Testis (tissue), 3 donors: Measurements from ENCODE around the gene NDUFV2. TPM values are rescaled to one million over a fixed set of nuclear protein-coding genes. Genes with fewer than 3 reads are reported as not detected.

ENCODE experiments used
- DNase-seq: peaks from one replicate; pipeline ENCODE4 v3.0.0-alpha.2; 2019
- H3K27ac ChIP-seq, 2 donors: fragments of 200-600 bp; sonication (generic); one replicate each; pipeline ENCODE4 v1.5.1; 2019
- H3K27me3 ChIP-seq: fragments of 200-600 bp; sonication (generic); one replicate; pipeline ENCODE4 v1.5.1; 2019
- H3K36me3 ChIP-seq: fragments of 200-600 bp; sonication (generic); one replicate; pipeline ENCODE4 v1.5.1; 2017; ENCODE audit warnings: low read depth; ENCODE audit errors: missing control alignments
- H3K4me1 ChIP-seq: fragments of 200-600 bp; sonication (generic); one replicate; pipeline ENCODE4 v1.5.1; 2019
- H3K4me3 ChIP-seq, 2 donors: fragments of 200-600 bp; sonication (generic); one replicate each; pipeline ENCODE4 v1.5.1; 2017 to 2019
- H3K9me3 ChIP-seq: fragments of 200-600 bp; sonication (generic); one replicate; pipeline ENCODE4 v1.5.1; 2017
- POLR2A ChIP-seq: fragments of 450-650 bp; IDR thresholded peaks from one replicate; pipeline ENCODE4 v1.6.1; 2017; ENCODE audit warnings: antibody characterized with exemption, mild to moderate bottlenecking, moderate library complexity
- WGBS, 2 donors: methylation state at CpG; one replicate each; pipeline ENCODE4 v1.1.5; 2018; 5-methylcytosine and 5-hydroxymethylcytosine counted together
- intact Hi-C: fragments of 100-400 bp; cut with DNase I; formaldehyde crosslinking; loops from one replicate; pipeline ENCODE4 v1.15.1; 2023; ENCODE audit warnings: low total_unique reads
- polyA plus RNA-seq: library from polyadenylated mRNA; stranded (reverse); fragments of 350-450 nt; fragmentation: Illumina TruSeq; extraction: RNeasy Lipid Tissue Mini Kit (QIAGEN cat#74804); gene quantifications from one replicate; pipeline ENCODE4 v1.2.3, GENCODE V29; 2014; ENCODE audit warnings: low read depth, low replicate concordance; ENCODE audit not compliant: insufficient read depth
- total RNA-seq, 2 donors: library from RNA; depleted of rRNA; stranded (reverse); fragments of >200 nt; gene quantifications; one replicate each; pipeline ENCODE4 v1.2.3, GENCODE V29; 2016
- TF ChIP-seq, protein P1 (sequence below), 3 experiments: fragments of 450-650 bp in 2 of 3; fragments of 200-600 bp in 1 of 3; sonication (generic) in 1 of 3; IDR thresholded peaks; one replicate each; pipeline ENCODE4 v1.5.1; 2016 to 2019; ENCODE audit warnings: antibody characterized with exemption in 3 of 3, mild to moderate bottlenecking in 2 of 3, moderate library complexity in 1 of 3

Gene NDUFV2
- total and polyA plus RNA-seq, 3 donors from 2014 or later = 115 to 171 (median 120) TPM

DNA sequence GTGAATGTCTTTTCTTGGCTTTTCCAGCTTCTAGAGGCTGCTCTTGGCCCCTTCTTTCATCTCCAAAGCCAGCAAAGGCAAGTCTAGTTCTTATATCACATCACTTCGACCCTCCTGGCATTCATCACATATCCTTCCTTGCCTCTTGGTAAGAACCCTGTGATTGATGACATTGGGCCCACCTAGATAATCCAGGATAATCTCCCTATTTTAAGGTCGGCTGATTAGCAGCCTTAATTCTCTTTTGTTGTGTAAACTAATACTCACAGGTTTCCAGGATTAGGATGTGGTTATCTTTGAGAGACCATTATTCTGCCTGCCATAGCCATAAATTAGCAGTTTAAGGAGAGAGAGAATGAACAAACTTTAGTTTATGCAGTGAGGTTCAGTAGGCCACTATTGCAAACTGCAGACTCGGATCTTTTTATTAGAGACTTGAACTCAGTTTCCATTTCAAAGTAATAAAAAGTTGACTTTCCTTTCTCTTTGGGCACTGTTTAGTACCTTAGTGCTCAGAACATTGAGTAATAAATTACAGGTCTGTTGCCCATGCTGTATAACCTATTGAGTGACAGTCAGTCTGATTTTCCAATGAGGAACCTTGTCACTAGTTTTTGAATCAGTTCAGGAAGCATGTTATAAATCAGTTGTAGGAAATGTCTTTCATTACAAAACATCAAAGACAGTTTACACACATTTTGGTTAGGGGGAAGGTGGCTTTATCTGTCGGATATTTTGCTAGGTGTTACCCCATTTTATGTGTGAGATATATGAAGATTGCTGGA is 4.5 kb downstream of the NDUFV2 start:
- 43 to 50% methylated on average over 4 of the region's 4 CpGs for WGBS, 2 donors
- Histone ChIP-seq H3K4me3 (no peak overlapping the region), H3K9me3 (no peaks in the 10 kb centered on the region), H3K27me3 (no peaks in the 10 kb centered on the region), H3K27ac (no peak overlapping the region), H3K4me1 (peaks cover 44% of the 10 kb centered on the region), H3K36me3 (no peaks in the 10 kb centered on the region)
- DNase-seq = no peak
- TF ChIP-seq, protein P1, sequence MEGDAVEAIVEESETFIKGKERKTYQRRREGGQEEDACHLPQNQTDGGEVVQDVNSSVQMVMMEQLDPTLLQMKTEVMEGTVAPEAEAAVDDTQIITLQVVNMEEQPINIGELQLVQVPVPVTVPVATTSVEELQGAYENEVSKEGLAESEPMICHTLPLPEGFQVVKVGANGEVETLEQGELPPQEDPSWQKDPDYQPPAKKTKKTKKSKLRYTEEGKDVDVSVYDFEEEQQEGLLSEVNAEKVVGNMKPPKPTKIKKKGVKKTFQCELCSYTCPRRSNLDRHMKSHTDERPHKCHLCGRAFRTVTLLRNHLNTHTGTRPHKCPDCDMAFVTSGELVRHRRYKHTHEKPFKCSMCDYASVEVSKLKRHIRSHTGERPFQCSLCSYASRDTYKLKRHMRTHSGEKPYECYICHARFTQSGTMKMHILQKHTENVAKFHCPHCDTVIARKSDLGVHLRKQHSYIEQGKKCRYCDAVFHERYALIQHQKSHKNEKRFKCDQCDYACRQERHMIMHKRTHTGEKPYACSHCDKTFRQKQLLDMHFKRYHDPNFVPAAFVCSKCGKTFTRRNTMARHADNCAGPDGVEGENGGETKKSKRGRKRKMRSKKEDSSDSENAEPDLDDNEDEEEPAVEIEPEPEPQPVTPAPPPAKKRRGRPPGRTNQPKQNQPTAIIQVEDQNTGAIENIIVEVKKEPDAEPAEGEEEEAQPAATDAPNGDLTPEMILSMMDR (IDR thresholded peaks at IDR 0.05) = no peak
- TF ChIP-seq POLR2A = no peak
- intact Hi-C loops = no loop called here

DNA sequence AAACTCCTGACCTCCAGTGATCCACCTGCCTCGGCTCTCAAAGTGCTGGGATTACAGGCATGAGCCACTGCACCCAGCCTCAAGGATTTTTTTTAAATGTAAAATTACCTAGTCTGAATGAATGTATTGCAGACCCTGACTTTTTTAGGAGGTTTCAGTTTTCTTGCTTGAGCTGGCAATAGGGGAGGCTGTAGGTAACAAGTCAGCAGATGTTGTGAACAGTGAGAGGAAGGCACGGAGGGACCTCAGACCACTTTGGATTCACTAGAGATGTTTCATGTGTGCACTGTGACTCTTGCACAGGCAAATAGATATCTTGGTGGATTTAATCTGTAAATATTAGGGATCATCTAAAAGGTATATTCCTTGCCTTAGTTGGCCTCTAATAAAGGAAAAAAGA is 6.4 kb downstream of the NDUFV2 start:
- Histone ChIP-seq H3K27ac (no peak overlapping the region), H3K4me3 (no peak overlapping the region), H3K27me3 (no peaks in the 10 kb centered on the region), H3K36me3 (no peaks in the 10 kb centered on the region), H3K9me3 (no peaks in the 10 kb centered on the region), H3K4me1 (peaks cover 40% of the 10 kb centered on the region)
- DNase-seq = no peak
- intact Hi-C loops = no loop called here
- TF ChIP-seq, protein P1 (IDR thresholded peaks at IDR 0.05) = no peak
- TF ChIP-seq POLR2A = no peak
- WGBS, 2 donors = 76 to 91% methylated on average over 2 of the region's 2 CpGs

DNA sequence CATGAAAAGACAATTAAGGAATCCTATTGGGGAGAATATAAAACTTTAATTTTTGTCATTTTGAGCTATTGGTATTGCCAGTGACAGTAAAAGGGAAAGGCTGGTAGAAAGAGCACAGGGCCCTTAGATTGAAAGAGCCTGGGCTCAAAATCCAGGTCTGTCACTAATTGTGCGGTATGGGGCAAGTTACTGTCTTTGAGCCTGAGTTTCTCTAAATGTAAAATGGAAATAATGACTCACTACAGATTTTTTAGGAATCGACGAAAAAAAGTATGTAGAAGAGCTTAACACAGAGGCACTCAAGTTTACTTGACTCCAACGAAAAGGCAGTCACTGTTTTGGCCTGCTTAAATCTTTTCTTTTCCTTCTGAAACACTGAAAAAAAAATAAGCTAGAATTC is 7.0 kb downstream of the NDUFV2 start:
- H3K4me3 ChIP-seq = no peak overlapping the region
- 70 to 82% methylated on average over 4 of the region's 4 CpGs for WGBS, 2 donors
- intact Hi-C loops = no loop called here
- no peak for TF ChIP-seq POLR2A
- TF ChIP-seq, protein P1 (IDR thresholded peaks at IDR 0.05) = no peak
- H3K36me3 ChIP-seq = no peaks in the 10 kb centered on the region
- H3K4me1 ChIP-seq = peaks cover 34% of the 10 kb centered on the region
- H3K27ac ChIP-seq = no peak overlapping the region
- H3K27me3 ChIP-seq = no peaks in the 10 kb centered on the region
- no peaks in the 10 kb centered on the region for H3K9me3 ChIP-seq
- no peak for DNase-seq

DNA sequence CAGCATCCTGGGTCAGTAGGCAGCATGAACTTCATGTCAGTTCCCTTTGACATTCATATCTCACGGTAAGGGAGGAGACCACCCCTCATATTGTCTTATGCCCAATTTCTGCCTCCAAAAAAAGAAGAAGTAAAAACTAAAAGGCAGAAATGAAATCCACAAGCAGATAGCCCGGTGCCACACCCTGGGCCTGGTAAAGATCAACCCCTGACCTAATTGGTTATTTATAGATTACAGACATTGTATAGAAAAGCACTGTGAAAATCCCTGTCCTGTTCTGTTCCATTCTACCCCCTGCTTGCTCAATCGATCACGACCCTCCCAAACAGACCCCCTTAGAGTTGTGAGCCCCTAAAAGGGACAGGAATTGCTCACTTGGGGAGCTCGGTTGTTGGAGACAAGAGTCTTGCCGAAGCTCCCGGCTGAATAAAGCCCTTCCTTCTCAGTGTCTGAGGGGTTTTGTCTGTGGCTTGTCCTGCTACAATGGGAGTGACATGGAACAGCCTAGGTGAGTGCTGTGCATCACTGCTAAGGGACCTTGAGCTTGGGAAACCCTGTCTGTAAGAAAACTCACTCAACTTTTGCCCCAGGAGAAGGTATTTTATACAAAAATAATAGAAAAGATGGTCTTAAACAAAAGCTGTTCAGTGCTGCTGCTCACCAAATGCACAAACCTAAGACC is 11.1 kb downstream of the NDUFV2 start:
- intact Hi-C loops = no loop called here
- H3K4me3 ChIP-seq = no peak overlapping the region
- TF ChIP-seq POLR2A = no peak
- TF ChIP-seq, protein P1 (IDR thresholded peaks at IDR 0.05) = no peak
- WGBS, 2 donors = 78 to 88% methylated on average over 7 of the region's 7 CpGs
- H3K36me3 ChIP-seq = no peaks in the 10 kb centered on the region
- peaks cover 10% of the 10 kb centered on the region for H3K4me1 ChIP-seq
- no peaks in the 10 kb centered on the region for H3K9me3 ChIP-seq
- peak overlapping the region in 1 of 2 donors; percentile 31 for H3K27ac ChIP-seq
- H3K27me3 ChIP-seq = no peaks in the 10 kb centered on the region
- no peak for DNase-seq
